MM.1S (cell line): ENCODE measurements around the gene CXCL8.

Experiments
- DNase-seq: peaks from one replicate; pipeline ENCODE4 v3.0.0-alpha.2; 2015
- H2AFZ ChIP-seq: fragments of 300-600 bp; sonication (generic); 2 replicates; pipeline ENCODE4 v1.6.0; 2016; ENCODE audit warnings: antibody characterized with exemption, low read length
- H3F3A ChIP-seq: fragments of 300-600 bp; sonication (generic); 2 replicates; pipeline ENCODE4 v1.6.1; 2016; ENCODE audit warnings: mild to moderate bottlenecking, antibody characterized with exemption, low read length, moderate library complexity, mixed read lengths; ENCODE audit not compliant: insufficient read depth
- H3K27ac ChIP-seq: fragments of 300-600 bp; sonication (generic); 2 replicates; pipeline ENCODE4 v1.5.1; 2016; ENCODE audit warnings: mild to moderate bottlenecking, low read length
- H3K27me3 ChIP-seq: fragments of 300-600 bp; sonication (generic); replicated peaks from 2 replicates; pipeline ENCODE4 v1.6.0; 2016; ENCODE audit warnings: low read length; ENCODE audit not compliant: insufficient read depth
- H3K36me3 ChIP-seq: fragments of 300-600 bp; sonication (generic); replicated peaks from 2 replicates; pipeline ENCODE4 v1.6.1; 2016; ENCODE audit warnings: mild to moderate bottlenecking, low read length, mixed read lengths; ENCODE audit not compliant: insufficient read depth
- H3K4me1 ChIP-seq: fragments of 300-600 bp; sonication (generic); 2 replicates; pipeline ENCODE4 v1.6.1; 2016; ENCODE audit warnings: low read length, mixed read lengths
- H3K4me2 ChIP-seq: fragments of 300-600 bp; sonication (generic); 2 replicates; pipeline ENCODE4 v1.6.0; 2016; ENCODE audit warnings: low read depth, low read length
- H3K4me3 ChIP-seq: fragments of 300-600 bp; sonication (generic); 2 replicates; pipeline ENCODE4 v1.5.1; 2016; ENCODE audit warnings: low read length, mixed read lengths
- H3K79me2 ChIP-seq: fragments of 300-600 bp; sonication (generic); 2 replicates; pipeline ENCODE4 v1.6.1; 2016; ENCODE audit warnings: mixed run types, low read length, mixed read lengths
- H3K9ac ChIP-seq: fragments of 300-600 bp; sonication (generic); 2 replicates; pipeline ENCODE4 v1.6.1; 2016; ENCODE audit warnings: low read length, mixed read lengths
- H3K9me2 ChIP-seq: fragments of 300-600 bp; sonication (generic); replicated peaks from 2 replicates; pipeline ENCODE4 v1.6.1; 2016; ENCODE audit warnings: mild to moderate bottlenecking, low read length, mixed read lengths; ENCODE audit not compliant: insufficient read depth
- H3K9me3 ChIP-seq: fragments of 300-600 bp; sonication (generic); replicated peaks from 2 replicates; pipeline ENCODE4 v1.6.1; 2016; ENCODE audit warnings: mild to moderate bottlenecking, low read length, mixed read lengths; ENCODE audit not compliant: insufficient read depth
- H4K20me1 ChIP-seq: fragments of 300-600 bp; sonication (generic); 2 replicates; pipeline ENCODE4 v1.6.1; 2016; ENCODE audit warnings: mild to moderate bottlenecking, low read length, moderate library complexity, mixed read lengths; ENCODE audit not compliant: insufficient read depth
- EZH2 ChIP-seq: fragments of 300-600 bp; sonication (generic); optimal IDR thresholded peaks from 2 replicates; pipeline ENCODE3; 2017; ENCODE audit warnings: low read depth, mild to moderate bottlenecking, antibody characterized with exemption, low read length, mixed read lengths
- EZH2phosphoT487 ChIP-seq: fragments of 300-600 bp; sonication (generic); IDR thresholded peaks from 2 replicates; pipeline ENCODE4 v1.6.1; 2018; ENCODE audit warnings: antibody characterized with exemption, low read length
- TF ChIP-seq, protein P1 (sequence below): fragments of 300-600 bp; sonication (generic); IDR thresholded peaks from 2 replicates; pipeline ENCODE4 v1.5.1; 2016; ENCODE audit warnings: antibody characterized with exemption, low read length, mixed read lengths

CXCL8 gene

GRCh38 chr4:73731968-73732610 is 8.3 kb upstream of the CXCL8 start:
- H3K36me3 ChIP-seq: no peaks in the 10 kb centered on the region
- no peak for TF ChIP-seq EZH2
- TF ChIP-seq, protein P1, sequence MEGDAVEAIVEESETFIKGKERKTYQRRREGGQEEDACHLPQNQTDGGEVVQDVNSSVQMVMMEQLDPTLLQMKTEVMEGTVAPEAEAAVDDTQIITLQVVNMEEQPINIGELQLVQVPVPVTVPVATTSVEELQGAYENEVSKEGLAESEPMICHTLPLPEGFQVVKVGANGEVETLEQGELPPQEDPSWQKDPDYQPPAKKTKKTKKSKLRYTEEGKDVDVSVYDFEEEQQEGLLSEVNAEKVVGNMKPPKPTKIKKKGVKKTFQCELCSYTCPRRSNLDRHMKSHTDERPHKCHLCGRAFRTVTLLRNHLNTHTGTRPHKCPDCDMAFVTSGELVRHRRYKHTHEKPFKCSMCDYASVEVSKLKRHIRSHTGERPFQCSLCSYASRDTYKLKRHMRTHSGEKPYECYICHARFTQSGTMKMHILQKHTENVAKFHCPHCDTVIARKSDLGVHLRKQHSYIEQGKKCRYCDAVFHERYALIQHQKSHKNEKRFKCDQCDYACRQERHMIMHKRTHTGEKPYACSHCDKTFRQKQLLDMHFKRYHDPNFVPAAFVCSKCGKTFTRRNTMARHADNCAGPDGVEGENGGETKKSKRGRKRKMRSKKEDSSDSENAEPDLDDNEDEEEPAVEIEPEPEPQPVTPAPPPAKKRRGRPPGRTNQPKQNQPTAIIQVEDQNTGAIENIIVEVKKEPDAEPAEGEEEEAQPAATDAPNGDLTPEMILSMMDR: no peak
- TF ChIP-seq EZH2phosphoT487: no peak
- no peaks in the 10 kb centered on the region for H3F3A ChIP-seq
- no peak for DNase-seq
- no peaks in the 10 kb centered on the region for H4K20me1 ChIP-seq
- no peak overlapping the region for H3K4me3 ChIP-seq
- no peaks in the 10 kb centered on the region for H3K9me3 ChIP-seq
- H3K79me2 ChIP-seq: no peaks in the 10 kb centered on the region
- H3K4me1 ChIP-seq: no peaks in the 10 kb centered on the region
- no peak overlapping the region for H3K27ac ChIP-seq
- no peak overlapping the region for H2AFZ ChIP-seq
- H3K9me2 ChIP-seq: no peaks in the 10 kb centered on the region
- H3K9ac ChIP-seq: no peak overlapping the region
- no peaks in the 10 kb centered on the region for H3K27me3 ChIP-seq
- H3K4me2 ChIP-seq: no peak overlapping the region

DNA sequence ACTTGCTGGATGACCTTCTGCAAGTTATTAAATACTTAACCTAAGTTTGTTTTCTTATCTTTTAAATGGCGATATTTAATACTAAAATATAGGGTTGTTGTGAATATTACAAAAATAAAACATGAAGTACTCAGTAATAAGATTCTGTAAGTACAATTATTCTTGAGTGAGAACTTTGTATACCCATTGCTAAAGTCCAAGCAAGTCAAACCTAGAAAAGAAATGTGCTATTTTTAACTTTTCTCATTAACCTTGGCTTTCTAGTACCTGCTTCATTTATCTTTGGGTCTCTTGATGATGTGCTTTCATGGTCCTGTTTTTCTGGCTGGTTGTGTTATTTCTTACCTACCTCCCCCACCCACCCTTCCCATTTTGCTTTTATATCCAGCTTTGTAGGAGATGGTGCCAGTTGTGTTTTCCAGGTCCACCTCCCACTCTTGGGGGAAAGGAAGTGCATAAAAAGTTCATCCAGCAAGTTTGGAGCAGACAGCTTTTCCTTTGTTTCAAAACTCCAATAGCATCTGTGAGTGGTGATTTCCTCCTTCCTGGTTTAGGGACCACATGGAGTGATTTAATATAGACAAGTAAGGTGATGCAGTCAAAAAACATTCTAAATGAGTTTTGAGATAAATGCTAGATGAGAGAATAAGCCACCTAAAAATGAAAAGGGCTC is 7.5 kb upstream of the CXCL8 start:
- Histone ChIP-seq H3K9me3 (no peaks in the 10 kb centered on the region), H3K27ac (no peak overlapping the region), H3K4me2 (no peak overlapping the region), H3K27me3 (no peaks in the 10 kb centered on the region), H3K4me3 (no peak overlapping the region), H4K20me1 (no peaks in the 10 kb centered on the region), H3K9ac (no peak overlapping the region), H3K36me3 (no peaks in the 10 kb centered on the region), H2AFZ (no peak overlapping the region), H3K79me2 (no peaks in the 10 kb centered on the region), H3F3A (no peaks in the 10 kb centered on the region), H3K4me1 (no peaks in the 10 kb centered on the region), H3K9me2 (no peaks in the 10 kb centered on the region)
- DNase-seq: no peak
- TF ChIP-seq, protein P1: no peak
- TF ChIP-seq EZH2phosphoT487: no peak
- no peak for TF ChIP-seq EZH2

DNA sequence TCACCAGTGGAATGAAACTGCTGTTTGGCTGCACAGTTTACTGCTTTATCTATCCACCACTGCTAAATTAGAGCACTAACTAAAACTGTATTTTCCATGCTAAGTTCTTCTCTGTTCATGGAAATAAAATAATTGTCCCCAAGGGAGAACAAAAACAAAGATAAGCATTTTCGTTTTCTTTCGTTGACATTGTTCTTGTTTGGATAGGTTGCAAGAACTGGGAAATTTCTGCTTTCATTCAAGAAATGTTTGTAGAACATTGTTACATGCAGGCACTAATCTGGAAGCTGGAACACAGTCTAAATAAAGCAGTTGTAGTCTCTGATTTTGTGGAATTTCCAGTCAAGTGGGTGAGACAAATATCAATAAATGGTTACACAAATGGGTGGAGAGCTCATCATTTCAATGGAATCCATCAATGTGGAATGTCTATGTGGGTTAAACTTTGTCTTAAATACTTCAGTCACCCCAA is 5.8 kb upstream of the CXCL8 start:
- Histone ChIP-seq H3K9ac (no peak overlapping the region), H3K27ac (no peak overlapping the region), H3K9me3 (no peaks in the 10 kb centered on the region), H2AFZ (no peak overlapping the region), H3K4me2 (no peak overlapping the region), H3K79me2 (no peaks in the 10 kb centered on the region), H3K9me2 (no peaks in the 10 kb centered on the region), H3K36me3 (no peaks in the 10 kb centered on the region), H3F3A (no peaks in the 10 kb centered on the region), H3K4me3 (no peak overlapping the region), H3K27me3 (no peaks in the 10 kb centered on the region), H3K4me1 (no peaks in the 10 kb centered on the region), H4K20me1 (no peaks in the 10 kb centered on the region)
- no peak for DNase-seq
- TF ChIP-seq, protein P1: no peak
- TF ChIP-seq EZH2phosphoT487 (no peak), EZH2 (no peak)
